ENCODE measurements around the gene TMEM116.

DNA sequence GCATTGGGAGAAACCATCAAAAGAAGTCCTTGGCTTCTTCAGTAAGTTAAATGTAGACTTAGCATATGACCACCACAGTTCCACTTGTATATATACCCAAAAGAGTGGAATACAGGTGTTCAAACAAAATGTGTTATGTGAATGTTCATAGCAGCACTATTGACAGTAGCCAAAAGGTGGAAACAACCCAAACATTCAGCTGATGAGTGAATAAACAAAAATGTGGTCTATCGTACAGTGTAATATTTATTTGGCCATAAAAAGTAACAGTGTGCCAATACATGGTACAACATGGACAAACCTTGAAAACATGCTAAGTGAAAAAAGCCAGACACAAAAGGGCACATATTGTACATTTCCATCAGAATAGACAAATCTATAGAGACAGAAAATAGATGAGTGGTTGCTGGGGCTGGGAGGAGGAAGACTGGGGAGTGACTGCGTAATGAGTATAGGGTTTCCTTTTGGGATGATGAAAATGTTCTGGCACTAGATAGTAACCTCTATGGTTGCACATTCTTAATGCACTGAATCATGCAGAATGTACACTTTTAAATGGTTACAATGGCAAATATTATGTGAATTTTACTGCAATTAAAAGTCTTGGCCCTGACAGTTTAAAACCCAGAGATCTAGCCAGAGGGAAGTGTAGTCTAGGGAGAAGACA is 5.7 kb upstream of the TMEM116 start:
- TF ChIP-seq CTCF (tag by site-specific recombination; IDR thresholded peaks at IDR 0.05): no peak
- no peak for TF ChIP-seq PRDM1 (tag by site-specific recombination; IDR thresholded peaks at IDR 0.05)
- no peak for TF ChIP-seq ZSCAN23 (tag by site-specific recombination; IDR thresholded peaks at IDR 0.05)
- no peak for TF ChIP-seq ZNF24 (tag by site-specific recombination; IDR thresholded peaks at IDR 0.05)
- no peak for TF ChIP-seq MYNN (tag by site-specific recombination; IDR thresholded peaks at IDR 0.05; ENCODE audit: borderline replicate concordance)

All from HEK293 (cell line).